Liver (tissue), 9 donors: ENCODE data around the gene CSMD2. TPM values are rescaled to one million over a fixed set of nuclear protein-coding genes. Genes with fewer than 3 reads are reported as not detected.

Experiments
- DNase-seq: peaks from one replicate; pipeline ENCODE4 v3.0.0-alpha.2; 2017; ENCODE audit warnings: low spot score
- H3K27ac ChIP-seq, 2 donors: one replicate each; pipeline ENCODE4 v1.7.0; 2013; ENCODE audit warnings: inconsistent platforms in 2 of 2, low read length in 2 of 2, control low read depth in 1 of 2, low read depth in 1 of 2, mild to moderate bottlenecking in 1 of 2
- H3K27me3 ChIP-seq, 4 donors: one replicate each; pipeline versions ENCODE4 v1.6.1 to v1.7.0; 2013; ENCODE audit warnings: low read length in 3 of 4, inconsistent platforms in 1 of 4, mild to moderate bottlenecking in 1 of 4, moderate library complexity in 1 of 4; ENCODE audit not compliant: control insufficient read depth in 4 of 4, insufficient read depth in 4 of 4
- H3K36me3 ChIP-seq, 4 donors: one replicate each; pipeline versions ENCODE4 v1.6.1 to v1.7.0; 2013; ENCODE audit warnings: low read length in 3 of 4, mild to moderate bottlenecking in 3 of 4, low read depth in 1 of 4, moderate library complexity in 1 of 4; ENCODE audit not compliant: control insufficient read depth in 4 of 4, insufficient read depth in 3 of 4
- H3K4me1 ChIP-seq, 4 donors: one replicate each; pipeline versions ENCODE4 v1.6.1 to v1.7.0; 2013; ENCODE audit warnings: low read length in 3 of 4, mild to moderate bottlenecking in 3 of 4, moderate library complexity in 1 of 4; ENCODE audit not compliant: control insufficient read depth in 4 of 4, insufficient read depth in 4 of 4
- H3K4me3 ChIP-seq, 3 donors: one replicate each; pipeline versions ENCODE4 v1.6.1 to v1.7.0; 2013; ENCODE audit warnings: low read length in 3 of 3, control low read depth in 1 of 3, low read depth in 1 of 3, mild to moderate bottlenecking in 1 of 3
- H3K9ac ChIP-seq, 2 donors: one replicate each; pipeline ENCODE4 v1.7.0; 2013; ENCODE audit warnings: low read length in 2 of 2, mild to moderate bottlenecking in 2 of 2, moderate library complexity in 2 of 2, control low read depth in 1 of 2, low read depth in 1 of 2
- H3K9me3 ChIP-seq, 4 donors: one replicate each; pipeline versions ENCODE4 v1.6.1 to v1.7.0; 2013; ENCODE audit warnings: low read length in 3 of 4; ENCODE audit not compliant: control insufficient read depth in 4 of 4
- ATF3 ChIP-seq: IDR thresholded peaks from 2 replicates; pipeline ENCODE4 v1.6.1; 2016; ENCODE audit warnings: antibody characterized with exemption
- CTCF ChIP-seq: fragments of 150-350 bp; IDR thresholded peaks from 2 replicates; pipeline ENCODE4 v1.5.1; 2017; ENCODE audit warnings: improper control_type of control experiment, low read depth, low read length; ENCODE audit not compliant: missing input control
- FOXA1 ChIP-seq: IDR thresholded peaks from 2 replicates; pipeline ENCODE4 v1.6.1; 2016; ENCODE audit warnings: antibody characterized with exemption
- FOXA2 ChIP-seq: IDR thresholded peaks from 2 replicates; pipeline ENCODE4 v1.6.1; 2016; ENCODE audit warnings: antibody characterized with exemption
- HNF4A ChIP-seq, 2 donors: conservative IDR thresholded peaks; 2 replicates each; pipeline ENCODE4 v1.6.1; 2016; ENCODE audit warnings: antibody characterized with exemption in 2 of 2, mild to moderate bottlenecking in 2 of 2
- JUND ChIP-seq, 2 donors: IDR thresholded peaks; 2 replicates each; pipeline ENCODE4 v1.6.1; 2016; ENCODE audit warnings: antibody characterized with exemption in 2 of 2
- NR2F2 ChIP-seq: IDR thresholded peaks from 2 replicates; pipeline ENCODE4 v1.6.1; 2016; ENCODE audit warnings: antibody characterized with exemption
- RAD21 ChIP-seq, 2 donors: IDR thresholded peaks; 2 replicates each; pipeline ENCODE4 v1.6.1; 2016; ENCODE audit warnings: antibody characterized with exemption in 2 of 2, mild to moderate bottlenecking in 2 of 2
- REST ChIP-seq: IDR thresholded peaks from 2 replicates; pipeline ENCODE4 v1.6.1; 2016; ENCODE audit warnings: antibody characterized with exemption, mild to moderate bottlenecking
- RXRA ChIP-seq, 2 donors: IDR thresholded peaks; 2 replicates each; pipeline ENCODE4 v1.6.1; 2017 to 2018; ENCODE audit warnings: antibody characterized with exemption in 2 of 2, mild to moderate bottlenecking in 1 of 2
- SP1 ChIP-seq: IDR thresholded peaks from 2 replicates; pipeline ENCODE4 v1.6.1; 2018; ENCODE audit warnings: antibody characterized with exemption, mild to moderate bottlenecking
- TAF1 ChIP-seq: conservative IDR thresholded peaks from 2 replicates; pipeline ENCODE4 v1.6.1; 2016; ENCODE audit warnings: antibody characterized with exemption, mild to moderate bottlenecking
- WGBS: extraction: QIAGEN DNeasy Blood & Tissue Kit; methylation state at CpG from one replicate; pipeline ENCODE4 v1.1.7; 2013; 5-methylcytosine and 5-hydroxymethylcytosine counted together
- polyA plus RNA-seq, 2 donors: library from polyadenylated mRNA; stranded (reverse) in 1 of 2; unstranded in 1 of 2; fragments of 200-250 nt in 1 of 2; fragments of >200 nt in 1 of 2; fragmentation: Nextera tagmentation in 1 of 2; extraction: Ambion mirVana in 1 of 2; gene quantifications; one replicate each; pipeline versions ENCODE4 v1.2.1 to v1.2.3, GENCODE V29; 2013 to 2015
- total RNA-seq, 2 donors: library from RNA; depleted of rRNA; stranded (reverse); fragments of >200 nt; gene quantifications; one replicate each; pipeline ENCODE4 v1.2.3, GENCODE V29; 2014
- donor health status: healthy.
- donor health status: healthy.
- donor health status: healthy.
- donor health status: healthy.
- donor health status: healthy.

Gene CSMD2
- total and polyA plus RNA-seq, 4 donors: 0.08 to 0.09 TPM; not detected in 2

- Histone ChIP-seq H3K9ac (no peak overlapping the region), H3K27me3 (no peaks in the 10 kb centered on the region), H3K4me1 (no peaks in the 10 kb centered on the region), H3K4me3 (no peak overlapping the region), H3K9me3 (no peaks in the 10 kb centered on the region), H3K36me3 (no peaks in the 10 kb centered on the region), H3K27ac (no peak overlapping the region)
- DNase-seq: peak; percentile 17
- 92% methylated on average over 12 of the region's 12 CpGs for WGBS
- TF ChIP-seq REST (no peak), TAF1 (no peak)
Observed at GRCh38 chr1:33653226-33653625, 511.8 kb downstream of the CSMD2 start.

- H3K36me3 ChIP-seq: no peaks in the 10 kb centered on the region
- no peaks in the 10 kb centered on the region for H3K4me1 ChIP-seq
- no peak overlapping the region for H3K4me3 ChIP-seq
- DNase-seq: no peak
- 71% methylated on average over 3 of the region's 3 CpGs for WGBS
- H3K27ac ChIP-seq: no peak overlapping the region
- no peak overlapping the region for H3K9ac ChIP-seq
- no peaks in the 10 kb centered on the region for H3K9me3 ChIP-seq
- TF ChIP-seq TAF1: no peak
- no peak for TF ChIP-seq SP1
- TF ChIP-seq RAD21 (IDR thresholded peaks at IDR 0.05): no peak
- no peak for TF ChIP-seq NR2F2
- no peak for TF ChIP-seq ATF3
- TF ChIP-seq FOXA2: no peak
- TF ChIP-seq RXRA (IDR thresholded peaks at IDR 0.05): no peak
- no peak for TF ChIP-seq REST
- no peak for TF ChIP-seq JUND (IDR thresholded peaks at IDR 0.05)
- no peak for TF ChIP-seq CTCF
- TF ChIP-seq HNF4A (conservative IDR thresholded peaks at IDR 0.05): no peak
- no peak for TF ChIP-seq FOXA1
- no peaks in the 10 kb centered on the region for H3K27me3 ChIP-seq
Observed at GRCh38 chr1:33650708-33651107, 514.3 kb downstream of the CSMD2 start.
